ENCODE data around the gene WNT3A.

DNA sequence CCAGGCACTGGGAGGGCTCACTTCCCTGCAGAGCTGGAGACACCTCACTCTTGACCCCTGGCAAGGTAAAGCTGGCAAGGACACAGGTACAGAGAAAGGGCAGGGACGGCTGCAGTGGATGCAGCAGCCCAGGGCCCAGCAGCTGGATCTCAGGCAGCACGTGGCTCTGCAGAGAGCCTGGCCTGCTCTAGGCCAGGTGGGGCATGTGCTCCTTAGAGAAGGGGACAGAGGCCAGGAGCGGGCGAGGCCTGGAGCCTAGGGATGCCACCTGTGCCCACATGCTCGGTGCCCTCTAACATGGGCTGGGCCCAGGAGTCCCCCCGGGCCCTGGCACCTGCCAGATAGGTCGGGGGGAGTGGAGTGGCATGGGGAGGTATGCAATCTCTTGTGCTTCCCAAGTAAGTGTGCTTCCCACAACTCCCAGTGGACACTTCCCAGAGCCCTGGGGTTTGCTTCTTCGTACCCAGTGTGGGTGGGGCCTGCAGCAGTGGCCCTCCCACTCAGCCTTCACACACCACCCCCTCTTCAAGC, 30.0 kb downstream of the WNT3A start:
- TF ChIP-seq CTCF (IDR thresholded peaks at IDR 0.05) (no peak), POLR2A (IDR thresholded peaks at IDR 0.05) (no peak), POLR2AphosphoS5 (IDR thresholded peaks at IDR 0.05) (no peak), EP300 (IDR thresholded peaks at IDR 0.05) (no peak)

Data from upper lobe of left lung (tissue), 4 donors.